Endothelial cell of umbilical vein (primary cell): Measurements from ENCODE around the gene CSRP1.

Experiments
- EZH2 ChIP-seq: IDR thresholded peaks from 2 replicates; pipeline ENCODE4 v1.6.1; 2012; ENCODE audit warnings: borderline replicate concordance, low read depth, mild to moderate bottlenecking, moderate library complexity, low read length, inconsistent platforms; ENCODE audit not compliant: severe bottlenecking
- JUN ChIP-seq: IDR thresholded peaks from 2 replicates; pipeline ENCODE4 v1.6.1; 2011; ENCODE audit warnings: borderline replicate concordance, low read depth; ENCODE audit not compliant: insufficient read length, insufficient read depth
- POLR2AphosphoS5 ChIP-seq: IDR thresholded peaks from 2 replicates; pipeline ENCODE4 v1.6.1; 2012; ENCODE audit warnings: low read depth, mild to moderate bottlenecking, control low read depth, low read length, moderate library complexity; ENCODE audit not compliant: insufficient read depth
- TF ChIP-seq, protein P1 (sequence below), 2 donors: IDR thresholded peaks; 1 replicate in 1 of 2; 2 replicates in 1 of 2; pipeline ENCODE4 v1.5.1; 2011; ENCODE audit warnings: low read length in 2 of 2, mild to moderate bottlenecking in 2 of 2, moderate library complexity in 2 of 2, control low read depth in 1 of 2, inconsistent platforms in 1 of 2, low read depth in 1 of 2; ENCODE audit not compliant: insufficient read depth in 1 of 2; ENCODE audit errors: extremely low read depth in 1 of 2

- TF ChIP-seq POLR2AphosphoS5, result peak; percentile 21
- TF ChIP-seq EZH2, result no peak
- TF ChIP-seq, protein P1, sequence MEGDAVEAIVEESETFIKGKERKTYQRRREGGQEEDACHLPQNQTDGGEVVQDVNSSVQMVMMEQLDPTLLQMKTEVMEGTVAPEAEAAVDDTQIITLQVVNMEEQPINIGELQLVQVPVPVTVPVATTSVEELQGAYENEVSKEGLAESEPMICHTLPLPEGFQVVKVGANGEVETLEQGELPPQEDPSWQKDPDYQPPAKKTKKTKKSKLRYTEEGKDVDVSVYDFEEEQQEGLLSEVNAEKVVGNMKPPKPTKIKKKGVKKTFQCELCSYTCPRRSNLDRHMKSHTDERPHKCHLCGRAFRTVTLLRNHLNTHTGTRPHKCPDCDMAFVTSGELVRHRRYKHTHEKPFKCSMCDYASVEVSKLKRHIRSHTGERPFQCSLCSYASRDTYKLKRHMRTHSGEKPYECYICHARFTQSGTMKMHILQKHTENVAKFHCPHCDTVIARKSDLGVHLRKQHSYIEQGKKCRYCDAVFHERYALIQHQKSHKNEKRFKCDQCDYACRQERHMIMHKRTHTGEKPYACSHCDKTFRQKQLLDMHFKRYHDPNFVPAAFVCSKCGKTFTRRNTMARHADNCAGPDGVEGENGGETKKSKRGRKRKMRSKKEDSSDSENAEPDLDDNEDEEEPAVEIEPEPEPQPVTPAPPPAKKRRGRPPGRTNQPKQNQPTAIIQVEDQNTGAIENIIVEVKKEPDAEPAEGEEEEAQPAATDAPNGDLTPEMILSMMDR (IDR thresholded peaks at IDR 0.05; ENCODE audit: extremely low read depth in 1 of 2, insufficient read depth in 1 of 2, low read depth in 1 of 2, low read length in 2 of 2), result no peak
- TF ChIP-seq JUN, result no peak
Observed at GRCh38 chr1:201493757-201494617, 12.9 kb downstream of the CSRP1 start.
